Stimulated activated CD8-positive, alpha-beta memory T cell treated with anti-CD3 and anti-CD28 coated beads, Interleukin-7, amount 100 ng/mL, for 48 hours (primary cell): ENCODE results near the gene CTIF.
"Not testable (repeated sequence)": the region's sequence is repeated elsewhere in the genome, so short reads cannot be mapped to it uniquely, and the experiment has no call there.

ENCODE experiments used
- DNase-seq, 2 donors: peaks; one replicate each; pipeline ENCODE4 v3.0.0-alpha.2; 2020; ENCODE audit warnings: low read depth in 1 of 2; ENCODE audit errors: extremely low read depth in 1 of 2

The CTIF gene

GRCh38 chr18:48857023-48857694 is 318.3 kb downstream of the CTIF start:
- DNase-seq: no peak

DNA sequence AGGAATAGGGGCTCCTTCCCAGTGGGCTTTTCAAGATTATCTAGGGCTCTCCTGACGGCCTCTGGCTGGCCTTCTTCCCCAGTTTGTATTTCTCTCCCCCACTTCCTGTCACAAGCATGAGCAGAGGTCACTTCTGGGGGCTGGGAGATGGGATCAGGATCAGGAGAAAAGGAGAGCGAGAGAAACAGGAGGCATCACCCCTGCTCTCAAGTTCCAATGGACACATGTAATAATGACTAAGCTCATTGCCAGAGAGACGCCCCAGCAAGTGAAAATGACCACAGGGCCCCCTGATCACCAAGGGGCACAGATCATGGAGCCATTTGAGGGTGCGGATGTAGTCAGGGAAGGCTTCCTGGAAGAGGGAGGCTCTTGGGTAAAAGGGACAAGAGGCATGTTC is 319.8 kb downstream of the CTIF start:
- no peak for DNase-seq

DNA sequence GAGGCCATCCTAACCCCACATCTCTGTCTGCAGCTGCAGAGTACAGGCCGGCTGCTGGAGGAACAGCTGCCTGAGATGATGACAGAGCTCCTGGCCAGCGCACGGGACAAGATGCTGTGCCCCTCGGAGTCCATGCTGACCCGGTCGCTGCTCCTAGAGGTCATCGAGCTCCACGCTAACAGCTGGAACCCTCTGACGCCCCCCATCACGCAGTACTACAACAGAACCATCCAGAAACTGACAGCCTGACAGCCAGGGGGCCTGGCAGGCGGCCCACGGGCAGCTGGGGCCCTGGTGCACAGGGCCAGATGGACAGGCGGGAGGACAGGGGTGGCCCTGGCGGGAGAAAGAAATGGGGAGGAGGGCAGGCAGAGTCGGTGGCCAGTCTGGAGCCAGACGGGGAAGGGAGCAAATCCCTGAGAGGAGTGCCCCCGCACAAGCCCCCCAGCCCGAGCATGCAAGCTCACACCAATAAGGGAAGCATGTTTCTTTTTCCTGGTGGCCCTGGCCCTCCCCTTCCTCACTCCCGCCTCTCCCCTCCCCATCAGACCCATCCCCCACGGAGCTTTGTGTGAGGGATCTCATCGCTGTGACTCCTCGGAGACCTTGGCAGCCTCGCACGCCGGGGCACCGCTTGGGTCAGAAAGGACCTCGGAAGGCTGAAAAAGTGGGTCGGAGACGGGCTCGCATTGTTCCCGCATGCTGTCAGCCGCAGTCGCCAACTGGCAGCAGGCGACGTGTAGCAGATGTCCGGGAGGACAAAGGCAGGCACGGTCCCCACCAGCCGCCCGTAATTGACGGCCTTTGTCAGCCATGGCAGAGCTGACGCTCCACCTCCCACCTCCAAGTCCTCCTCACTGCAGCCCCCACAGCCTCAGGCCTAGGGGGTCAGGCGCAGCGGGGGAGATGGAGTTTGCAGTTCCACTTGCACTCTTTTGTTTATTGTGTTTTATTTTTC is 320.8 kb downstream of the CTIF start:
- DNase-seq: no peak

GRCh38 chr18:48860269-48861180 is 321.7 kb downstream of the CTIF start:
- DNase-seq: no peak

DNA sequence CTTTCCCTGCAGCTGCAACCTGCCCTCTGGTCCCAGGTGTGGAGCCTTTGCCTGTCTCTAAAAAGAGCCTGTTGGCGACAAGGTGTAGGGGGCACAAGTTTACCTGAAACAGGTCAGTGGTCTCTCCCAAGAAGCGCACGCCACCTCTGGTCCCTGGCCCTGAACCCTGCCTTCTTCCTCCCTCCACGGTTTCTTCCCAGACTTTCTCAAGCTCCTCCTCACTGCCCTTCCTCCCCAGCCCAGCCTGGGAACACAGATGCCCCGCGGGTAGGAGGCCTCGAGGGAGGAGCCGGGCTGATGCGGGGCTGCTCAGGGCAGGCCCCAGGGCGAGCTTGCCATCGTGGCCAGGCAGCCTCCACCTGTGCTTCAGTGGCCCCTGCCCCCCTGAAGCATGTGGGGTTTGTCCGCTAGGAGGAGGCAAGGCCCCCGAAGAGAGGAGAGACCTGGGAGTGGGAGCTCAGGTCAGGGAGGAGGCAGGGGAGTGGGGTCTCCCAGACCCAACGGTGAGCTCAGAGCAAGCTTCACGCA is 322.4 kb downstream of the CTIF start:
- no peak for DNase-seq

GRCh38 chr18:48862132-48862531 is 323.3 kb downstream of the CTIF start:
- no peak for DNase-seq

DNA sequence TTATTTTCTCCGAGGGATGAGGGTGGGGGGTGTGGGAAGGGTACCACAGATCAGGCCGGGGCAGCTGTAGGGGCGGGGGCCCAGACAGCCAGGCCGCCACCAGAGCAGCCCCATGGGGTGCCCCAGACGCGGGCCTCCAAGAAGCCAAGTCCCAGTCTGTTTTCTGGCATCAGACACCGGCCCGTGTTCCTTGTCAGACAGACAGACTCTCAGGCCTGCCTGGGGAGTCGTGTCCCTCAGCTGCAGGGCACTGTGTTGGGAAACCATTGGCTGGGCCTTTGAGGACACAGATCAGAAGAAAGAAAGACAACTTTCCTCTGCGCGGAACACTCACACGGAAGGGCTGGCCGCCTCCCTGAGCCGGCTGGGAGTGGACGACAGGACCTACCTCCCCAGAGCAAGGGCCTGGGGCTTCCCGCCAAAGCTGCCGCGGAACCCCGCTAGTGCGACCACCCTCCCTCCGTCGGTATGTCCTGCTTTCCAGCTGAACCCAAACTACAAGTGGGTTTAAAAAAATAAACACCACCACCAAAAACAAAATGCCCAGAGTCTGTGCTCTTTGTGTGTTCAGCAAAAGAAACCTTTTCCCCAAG is 323.9 kb downstream of the CTIF start:
- DNase-seq: no peak

GRCh38 chr18:48863432-48864065 is 324.7 kb downstream of the CTIF start:
- DNase-seq: no peak

DNA sequence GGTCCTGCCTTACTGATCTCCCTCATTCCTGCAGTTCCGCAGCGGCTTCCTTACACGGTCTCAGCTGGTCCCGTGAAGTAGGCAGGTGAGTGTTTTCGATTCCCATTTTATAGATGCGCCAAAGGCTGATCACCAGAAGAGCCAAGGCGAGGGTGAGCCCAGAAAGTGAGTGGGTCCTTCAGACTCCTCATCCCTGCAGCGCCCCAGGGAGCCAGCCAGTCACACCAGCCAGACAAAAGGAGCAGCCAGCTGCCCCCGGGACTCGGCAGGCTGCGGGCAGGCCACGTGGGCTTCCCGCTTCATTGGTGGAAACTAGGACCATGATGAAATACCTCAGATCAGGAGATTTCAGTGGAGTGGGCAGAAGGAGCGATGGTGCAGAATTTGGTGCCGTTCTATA is 326.0 kb downstream of the CTIF start:
- no peak for DNase-seq

DNA sequence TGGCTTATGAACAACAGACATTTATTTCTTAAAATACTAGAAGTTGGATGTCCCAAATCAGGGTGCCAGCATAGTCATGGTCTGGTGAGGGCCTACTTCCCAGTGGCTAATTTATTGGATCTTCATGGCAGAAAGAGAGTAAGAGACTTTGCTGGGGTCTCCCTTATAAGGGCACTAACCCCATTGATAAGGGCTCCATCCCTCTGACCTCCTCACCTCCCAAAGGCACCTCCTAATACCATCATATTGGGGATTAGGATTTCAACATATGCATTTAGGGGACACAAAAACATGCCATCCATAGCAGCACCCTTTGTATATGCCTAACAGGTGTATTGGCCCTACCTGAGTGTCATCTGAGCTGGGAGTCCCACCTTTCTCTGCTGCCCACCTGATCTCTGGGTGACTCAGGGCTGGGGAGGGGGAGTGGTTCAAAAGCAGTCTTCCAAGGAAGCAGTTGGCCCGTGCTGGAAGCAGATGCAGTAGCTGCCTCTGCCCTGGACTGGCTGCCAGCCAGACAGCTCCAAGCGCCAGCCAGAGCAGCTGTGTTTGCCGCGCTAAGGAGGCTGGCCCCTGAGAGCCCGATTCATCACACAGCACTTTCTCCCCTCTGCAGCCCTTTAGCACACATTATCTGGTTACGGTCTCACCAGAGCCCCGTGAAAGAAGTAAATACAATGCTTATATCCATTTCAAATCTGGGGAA is 327.4 kb downstream of the CTIF start:
- no peak for DNase-seq

DNA sequence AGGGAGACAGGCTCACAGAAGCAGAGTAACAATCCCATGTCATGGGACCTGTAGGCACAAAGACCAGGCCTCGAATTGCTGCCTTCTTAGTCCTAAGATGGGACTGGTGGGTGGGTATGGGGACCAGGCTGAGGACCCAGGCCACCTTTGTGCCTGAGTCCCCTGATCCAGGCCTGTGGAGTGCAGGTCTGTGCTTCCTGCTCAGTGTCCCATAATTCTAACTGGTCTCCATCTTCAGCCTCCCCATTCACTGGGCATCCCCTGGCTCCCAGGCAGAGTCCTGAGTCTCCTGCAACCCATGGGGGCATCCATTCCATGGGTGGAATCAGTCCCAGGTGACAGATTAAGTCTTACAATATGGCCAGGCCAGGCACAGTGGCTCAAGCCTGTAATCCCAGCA is 328.0 kb downstream of the CTIF start:
- DNase-seq: no peak

GRCh38 chr18:48867978-48868377 is 329.1 kb downstream of the CTIF start:
- no peak for DNase-seq

- peak; percentile 45 to 67 for DNase-seq
Observed at GRCh38 chr18:48868468-48869466, 329.9 kb downstream of the CTIF start.

GRCh38 chr18:48869591-48869990 is 330.8 kb downstream of the CTIF start:
- DNase-seq: no peak

DNA sequence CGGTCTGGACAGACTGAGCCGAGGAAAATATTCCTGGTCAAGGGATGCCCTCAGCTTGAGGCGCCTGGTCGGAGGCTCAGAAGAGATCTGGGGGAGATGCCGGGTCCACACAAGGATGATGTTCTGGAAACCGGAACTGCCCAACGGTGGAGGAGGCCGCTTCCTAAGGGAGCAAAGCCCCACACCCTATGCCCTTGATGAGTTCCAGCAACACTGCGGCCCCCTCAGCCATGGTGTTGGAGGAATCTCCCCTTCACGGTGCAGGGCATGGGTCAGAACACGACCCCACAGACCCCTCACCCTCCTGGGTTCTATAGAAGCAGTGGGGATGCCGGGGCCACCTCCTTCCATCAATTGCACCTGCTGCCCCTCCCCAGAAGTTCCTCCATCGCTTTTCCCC is 332.1 kb downstream of the CTIF start:
- not testable (repeated sequence) for DNase-seq

GRCh38 chr18:48871391-48872166 is 332.7 kb downstream of the CTIF start:
- DNase-seq: no peak
